Fibroblast of skin of right quadriceps (primary cell): ENCODE measurements around the gene CROCC2.

Experiments used
- DNase-seq: peaks from one replicate; pipeline ENCODE4 v3.0.0-alpha.2; 2013

The CROCC2 gene

DNA sequence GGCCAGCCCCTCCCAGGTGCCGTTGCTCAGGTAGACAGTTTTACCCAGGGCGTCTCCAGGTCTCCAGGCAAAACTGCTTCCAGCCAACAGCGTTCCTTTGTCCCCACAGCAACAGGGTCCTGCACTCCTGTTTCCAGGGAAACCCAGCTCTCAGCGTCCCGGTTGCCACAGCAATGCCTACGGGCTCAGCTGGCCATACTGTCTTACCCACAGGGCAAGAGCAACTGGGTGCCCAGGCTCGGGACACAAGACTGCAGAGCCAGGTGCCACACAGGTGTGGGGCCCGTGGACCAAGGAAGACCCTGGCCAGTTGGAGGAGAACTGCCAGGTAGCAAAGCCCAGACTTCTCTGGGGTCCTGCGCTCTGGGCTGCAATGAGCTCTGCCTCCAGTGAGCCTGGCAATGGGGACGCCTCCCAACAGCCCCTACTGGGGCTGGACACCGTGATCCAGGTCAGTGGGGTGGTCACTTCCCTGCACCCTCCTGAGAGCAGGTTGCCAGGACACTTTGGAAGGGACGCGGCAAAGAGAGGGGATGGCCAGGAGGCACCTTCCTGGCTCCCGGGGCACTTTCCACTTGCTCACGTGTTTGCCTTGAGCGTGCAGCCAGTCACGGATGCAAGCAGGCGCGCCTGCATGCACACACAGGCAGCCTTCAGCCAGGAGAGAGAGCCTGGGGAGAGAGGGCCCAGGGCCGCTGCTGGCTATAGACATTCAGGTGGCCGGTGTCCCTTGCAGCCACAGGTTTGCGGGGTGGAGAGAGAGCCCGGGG is at the start of gene CROCC2:
Gene CROCC2 (plus strand): TSS at position 196 of the 770 bp plus-strand sequence. CDS start 178 bp downstream, at position 374.
- DNase-seq = no peak

DNA sequence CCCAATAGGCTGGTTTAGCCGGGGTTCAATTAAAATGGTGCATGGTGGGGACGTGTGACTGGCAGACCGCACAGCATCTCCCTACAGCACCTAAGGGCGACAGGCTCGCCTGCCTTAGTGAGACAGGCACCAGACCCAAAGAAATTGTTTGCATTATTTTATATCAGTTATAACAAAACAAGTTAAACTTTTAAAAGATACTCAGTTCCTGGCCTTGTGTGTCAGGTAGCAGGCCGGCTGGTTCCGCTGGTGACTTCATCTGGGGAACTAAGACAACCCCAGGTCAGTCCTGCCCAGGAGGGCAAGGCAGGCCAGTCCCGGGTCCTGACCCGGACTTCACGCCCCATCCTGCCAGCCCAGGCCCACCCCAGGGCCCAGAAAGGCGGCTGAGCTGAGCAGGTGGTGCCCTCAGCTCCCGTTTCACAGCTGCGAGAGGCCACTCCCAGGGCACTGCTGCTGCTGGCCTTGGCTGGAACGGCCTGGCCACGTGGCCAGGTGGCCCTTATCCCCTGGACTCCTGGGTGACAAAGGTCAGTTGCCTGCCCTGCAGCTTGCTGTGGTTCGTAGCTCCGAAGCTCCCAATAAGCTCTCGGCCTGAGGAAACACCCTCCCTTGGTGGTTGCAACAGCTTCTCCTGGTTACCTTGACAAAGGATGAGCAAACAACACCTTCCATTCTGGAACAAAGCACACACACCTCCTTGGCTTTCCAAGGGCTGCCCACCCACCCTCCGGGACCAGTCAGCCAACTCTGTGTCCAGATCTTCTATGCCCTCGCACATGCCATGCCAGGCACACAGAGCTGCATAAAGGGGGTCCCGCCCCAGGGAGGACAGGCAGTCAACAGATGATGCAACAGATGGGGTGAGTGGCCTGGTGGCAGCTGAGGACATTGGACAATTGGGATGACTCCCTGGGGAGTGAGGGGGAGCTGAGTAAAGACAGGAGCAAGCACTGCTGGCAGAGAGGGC is 48.8 kb upstream of the CROCC2 start:
- no peak for DNase-seq

DNA sequence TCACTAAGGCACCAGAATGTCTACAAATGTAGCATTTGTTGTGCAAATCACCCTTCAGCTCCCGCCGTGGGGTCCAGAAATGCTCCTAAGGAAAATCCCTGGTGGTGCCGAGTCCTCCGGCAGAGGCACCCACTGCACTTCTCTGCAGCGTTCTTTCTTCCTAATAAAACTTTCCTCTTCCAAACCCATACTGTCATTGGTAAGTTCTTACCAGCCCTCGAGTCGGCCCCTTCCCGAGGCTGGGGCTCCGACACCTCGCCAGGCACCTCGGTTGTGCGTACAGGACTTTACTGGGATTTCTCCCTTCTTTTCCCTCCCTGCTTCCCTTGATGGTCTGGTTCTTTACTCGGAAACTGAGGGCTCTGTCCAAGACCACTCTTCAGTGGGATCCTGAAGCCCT is 47.8 kb upstream of the CROCC2 start:
- no peak for DNase-seq

DNA sequence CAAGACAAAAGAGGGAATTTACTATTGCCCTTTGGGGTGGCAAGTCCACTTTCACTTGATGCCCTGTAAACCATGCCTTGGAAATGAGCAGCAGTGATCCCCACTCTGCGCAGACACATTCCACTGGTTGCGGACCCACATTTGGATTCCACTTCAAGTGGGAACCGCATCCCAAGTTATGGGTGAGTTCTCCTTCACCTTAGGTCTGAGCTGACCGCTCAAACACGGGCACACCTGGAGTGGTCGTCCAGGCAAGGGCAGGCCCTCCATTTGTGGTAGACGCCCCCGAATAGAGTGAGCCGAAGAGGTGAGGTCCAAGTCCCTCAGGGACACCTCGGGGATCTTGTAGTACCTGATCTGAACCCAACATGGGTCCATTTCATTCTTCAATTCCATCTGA is 47.3 kb upstream of the CROCC2 start:
- DNase-seq = no peak

DNA sequence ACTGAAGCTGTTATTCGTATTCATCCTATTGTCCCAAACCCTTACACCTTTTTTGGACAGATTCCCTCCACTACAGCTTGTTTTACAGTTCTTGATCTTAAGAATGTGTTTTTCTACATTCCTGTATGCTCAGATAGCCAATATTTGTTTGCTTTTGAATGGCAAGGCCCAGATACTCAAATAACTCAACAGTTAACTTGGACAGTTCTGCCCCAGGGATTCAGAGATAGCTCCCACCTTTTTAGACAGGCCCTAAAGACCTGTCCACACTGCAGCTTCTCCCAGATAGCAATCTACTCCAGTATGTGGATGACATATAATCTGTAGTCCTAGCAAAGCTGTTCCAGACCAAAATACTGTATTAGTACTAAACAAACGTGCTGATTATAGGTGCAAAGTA is 44.6 kb upstream of the CROCC2 start:
- DNase-seq = no peak

DNA sequence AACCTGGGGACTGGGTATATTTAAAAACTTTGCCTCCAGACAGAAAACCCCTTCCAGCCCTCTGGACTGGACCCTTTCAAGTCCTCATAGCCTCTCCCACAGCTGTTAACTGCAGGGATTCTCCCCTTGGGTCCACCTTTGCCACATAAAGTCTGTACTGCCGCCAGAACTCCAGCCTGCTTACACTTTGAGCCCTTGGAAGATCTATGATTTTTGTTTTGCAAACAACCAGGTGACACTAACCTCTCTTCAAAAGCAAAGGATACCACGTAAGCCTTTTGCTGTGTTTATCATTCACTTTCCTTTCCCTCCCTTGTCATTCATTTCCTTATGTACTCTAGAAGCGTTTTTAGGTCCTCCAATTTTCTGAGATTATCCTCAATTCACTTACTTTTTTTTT is 41.7 kb upstream of the CROCC2 start:
- no peak for DNase-seq

DNA sequence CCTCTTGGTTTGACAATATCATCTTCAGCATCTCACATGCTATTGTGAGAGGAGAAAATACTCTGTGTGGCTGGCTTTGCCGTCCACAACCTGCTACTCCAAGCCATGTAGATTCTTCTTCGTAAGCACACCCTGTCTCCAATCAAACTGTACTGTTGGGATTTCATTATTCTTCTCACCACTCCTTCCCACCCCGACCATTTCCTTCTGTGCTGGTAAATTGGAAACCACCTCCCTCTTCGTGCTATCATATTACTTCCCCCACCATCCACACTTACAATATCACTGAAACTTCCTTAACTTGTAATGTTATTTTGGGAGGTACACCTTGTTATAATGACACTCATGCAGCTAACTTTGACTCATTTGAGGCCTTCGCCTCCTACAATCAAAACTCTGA is 40.7 kb upstream of the CROCC2 start:
- no peak for DNase-seq

DNA sequence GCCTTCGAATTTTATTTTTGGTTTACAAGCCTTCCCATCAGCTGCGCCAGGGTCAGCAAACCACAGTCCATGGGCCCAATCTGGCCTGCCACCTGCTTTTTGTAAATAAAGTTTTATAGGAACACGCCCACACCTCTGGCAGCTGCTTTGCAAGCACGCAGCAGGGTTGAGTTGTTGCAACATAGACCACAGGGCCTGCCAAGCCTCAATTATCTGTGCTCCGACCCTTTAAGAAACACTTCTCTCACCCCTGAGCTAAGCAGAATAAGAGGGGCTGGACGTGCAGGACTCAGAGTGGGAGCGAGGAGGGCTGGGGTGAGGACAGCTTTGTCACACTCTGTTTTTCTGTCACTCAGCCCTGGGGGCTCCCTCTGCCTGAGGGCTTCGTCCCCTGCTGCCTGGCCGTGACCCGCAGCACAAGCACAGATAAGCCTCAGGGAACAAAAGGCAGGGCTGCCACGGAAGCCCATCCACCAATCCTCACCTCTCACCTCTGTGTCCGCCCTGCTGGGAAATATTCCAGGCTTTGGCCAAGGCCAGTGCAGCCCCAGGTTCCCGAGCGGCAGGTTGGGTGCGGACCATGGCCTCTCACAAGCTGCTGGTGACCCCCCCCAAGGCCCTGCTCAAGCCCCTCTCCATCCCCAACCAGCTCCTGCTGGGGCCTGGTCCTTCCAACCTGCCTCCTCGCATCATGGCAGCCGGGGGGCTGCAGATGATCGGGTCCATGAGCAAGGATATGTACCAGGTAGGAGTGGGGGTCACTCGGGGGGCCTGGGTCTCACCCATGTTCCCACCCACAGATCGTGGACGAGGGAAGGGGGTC is 37.6 kb upstream of the CROCC2 start, which contains the start of gene AGXT:
Gene AGXT (plus strand): TSS at position 539 of the 823 bp plus-strand sequence. CDS start 42 bp downstream, at position 581.
- no peak for DNase-seq

DNA sequence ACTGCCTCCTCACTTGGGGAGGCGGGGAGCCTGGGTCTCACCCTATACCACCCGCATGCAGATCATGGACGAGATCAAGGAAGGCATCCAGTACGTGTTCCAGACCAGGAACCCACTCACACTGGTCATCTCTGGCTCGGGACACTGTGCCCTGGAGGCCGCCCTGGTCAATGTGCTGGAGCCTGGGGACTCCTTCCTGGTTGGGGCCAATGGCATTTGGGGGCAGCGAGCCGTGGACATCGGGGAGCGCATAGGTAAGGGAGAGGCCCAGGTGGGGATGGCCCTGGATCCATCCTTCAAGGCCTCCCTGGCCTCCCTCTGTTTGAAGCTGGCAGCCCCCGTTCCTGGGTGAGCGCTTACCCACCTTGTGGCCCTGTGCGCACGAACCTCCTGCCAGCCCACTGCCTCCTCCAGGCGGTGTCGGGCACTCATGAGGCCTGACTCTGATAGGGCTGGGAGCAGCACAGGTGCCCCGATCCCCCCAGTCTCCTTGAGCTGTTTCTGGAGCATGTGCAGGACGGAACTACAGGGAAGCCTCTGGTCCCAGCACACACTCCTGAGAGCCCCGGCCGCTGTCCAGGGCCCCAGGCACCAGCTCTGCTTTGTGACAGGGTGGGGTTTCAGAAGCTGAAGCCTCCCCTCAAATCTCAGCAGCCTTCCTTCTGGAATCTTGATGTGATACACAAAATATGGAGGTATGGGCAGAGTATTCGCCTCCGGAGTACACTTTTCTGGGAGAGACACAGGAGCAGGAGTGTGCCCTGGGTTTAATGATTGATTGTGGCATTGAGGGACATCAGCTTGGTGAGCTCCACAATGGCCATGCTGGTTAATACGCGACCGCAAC is 36.8 kb upstream of the CROCC2 start:
- no peak for DNase-seq

DNA sequence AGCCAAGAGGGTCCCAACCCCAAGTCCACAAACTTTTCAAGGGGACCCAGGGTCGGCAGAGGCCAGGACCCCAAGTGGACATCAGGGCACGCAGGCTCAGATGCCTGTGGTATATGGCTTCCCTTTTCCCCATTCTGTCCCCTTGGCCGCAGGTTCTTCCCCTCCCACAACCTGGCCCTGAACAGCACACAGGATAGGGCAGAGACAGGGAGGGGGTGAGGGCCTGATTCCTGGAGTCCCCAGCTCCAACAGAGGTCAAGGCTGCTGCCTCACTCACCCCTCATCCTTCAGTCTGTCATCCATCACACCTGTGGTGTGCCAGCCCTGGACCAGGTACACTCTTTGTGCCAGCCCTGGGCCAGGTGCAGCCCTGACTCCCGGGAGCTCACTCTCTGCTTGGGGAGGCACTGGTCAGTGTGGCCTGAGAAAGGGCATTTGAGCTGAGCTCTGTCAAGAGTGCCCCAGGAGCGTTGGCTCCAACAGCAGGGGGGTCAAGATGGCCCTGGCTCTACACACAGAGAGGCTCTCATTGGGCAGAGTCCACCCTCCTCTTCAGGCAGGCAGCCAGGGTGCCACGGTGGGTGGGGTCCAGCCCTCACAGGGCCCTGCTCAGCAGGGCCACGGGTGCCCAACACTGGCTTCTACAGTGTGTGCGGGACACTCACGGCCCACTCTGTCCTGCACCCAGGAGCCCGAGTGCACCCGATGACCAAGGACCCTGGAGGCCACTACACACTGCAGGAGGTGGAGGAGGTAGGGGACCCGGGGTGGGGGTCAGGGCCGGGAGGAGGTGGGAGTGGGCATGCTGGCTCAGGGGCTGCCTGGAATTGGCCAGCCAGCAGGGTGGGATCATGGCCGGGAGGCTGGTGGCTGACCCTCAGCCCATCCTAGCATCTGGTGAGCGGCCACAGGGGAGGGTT is 35.9 kb upstream of the CROCC2 start:
- no peak for DNase-seq

DNA sequence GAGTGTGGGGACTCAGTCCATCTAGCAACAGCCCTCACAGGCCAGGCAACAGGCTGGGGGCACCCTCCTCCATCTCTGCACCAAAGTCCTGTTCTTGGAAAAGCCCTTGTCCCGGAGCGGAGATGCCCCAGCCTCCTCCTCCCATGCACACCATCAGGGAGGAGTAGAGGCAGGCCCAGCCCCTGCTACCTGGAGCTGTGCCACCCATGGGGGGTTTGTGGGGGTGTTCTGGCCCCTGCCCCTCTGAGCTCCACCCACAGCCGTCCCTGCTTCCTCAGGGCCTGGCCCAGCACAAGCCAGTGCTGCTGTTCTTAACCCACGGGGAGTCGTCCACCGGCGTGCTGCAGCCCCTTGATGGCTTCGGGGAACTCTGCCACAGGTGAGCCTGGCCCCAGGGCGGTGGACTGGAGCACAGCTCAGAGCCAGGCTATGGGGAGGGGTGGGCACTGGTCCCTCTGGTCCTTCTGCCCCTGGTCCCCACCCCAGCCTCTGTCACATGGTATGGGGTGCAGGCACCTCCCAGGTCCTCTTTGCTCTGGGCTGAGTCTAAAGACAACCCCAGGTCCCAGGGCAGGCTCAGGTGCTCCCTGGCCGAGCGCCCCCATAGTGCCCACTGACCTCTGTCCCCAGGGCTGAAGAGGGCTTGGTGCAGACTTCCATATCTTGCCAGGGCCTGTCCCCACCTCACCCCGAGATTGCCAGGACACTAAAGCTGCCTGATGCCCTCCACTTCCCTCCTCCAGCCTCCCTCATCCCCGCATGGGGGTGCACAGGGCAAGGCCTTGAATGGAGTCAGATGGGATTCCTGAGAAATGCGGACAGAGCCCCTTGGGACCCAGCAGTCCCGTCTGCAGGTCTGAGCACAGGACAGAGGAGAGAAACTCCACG is 34.8 kb upstream of the CROCC2 start:
- no peak for DNase-seq

DNA sequence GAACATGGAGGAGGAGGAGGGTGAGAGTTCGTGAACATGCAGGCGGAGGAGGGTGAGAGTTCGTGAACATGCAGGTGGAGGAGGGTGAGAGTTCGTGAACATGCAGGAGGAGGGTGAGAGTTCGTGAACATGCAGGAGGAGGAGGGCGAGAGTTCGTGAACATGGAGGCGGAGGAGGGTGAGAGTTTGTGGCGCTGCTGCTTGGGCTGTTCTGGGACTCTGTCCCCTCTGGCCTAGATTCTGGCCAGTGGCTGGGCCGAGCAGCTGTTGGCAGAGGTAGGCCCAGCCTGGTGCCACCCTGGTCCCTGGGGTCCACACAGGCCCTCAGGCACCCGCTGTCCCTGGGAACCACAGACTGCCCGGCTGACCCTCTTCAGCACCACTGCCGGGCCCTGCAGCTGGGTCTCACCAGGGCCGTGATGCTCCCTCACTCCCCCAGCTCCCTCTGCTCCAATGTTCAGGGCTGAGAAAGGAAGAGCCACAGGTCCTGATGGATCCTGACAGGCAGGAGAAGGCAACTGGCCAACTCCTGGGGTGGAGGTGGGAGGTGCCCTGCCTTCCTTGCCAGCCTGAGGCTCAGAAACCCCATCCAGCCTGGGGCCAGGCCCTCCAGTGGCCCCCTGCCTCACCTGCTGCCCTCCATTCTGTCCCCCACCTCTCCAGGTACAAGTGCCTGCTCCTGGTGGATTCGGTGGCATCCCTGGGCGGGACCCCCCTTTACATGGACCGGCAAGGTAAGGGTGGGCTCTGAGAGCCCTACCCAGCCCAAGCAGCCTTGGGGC is 33.6 kb upstream of the CROCC2 start:
- DNase-seq = no peak

DNA sequence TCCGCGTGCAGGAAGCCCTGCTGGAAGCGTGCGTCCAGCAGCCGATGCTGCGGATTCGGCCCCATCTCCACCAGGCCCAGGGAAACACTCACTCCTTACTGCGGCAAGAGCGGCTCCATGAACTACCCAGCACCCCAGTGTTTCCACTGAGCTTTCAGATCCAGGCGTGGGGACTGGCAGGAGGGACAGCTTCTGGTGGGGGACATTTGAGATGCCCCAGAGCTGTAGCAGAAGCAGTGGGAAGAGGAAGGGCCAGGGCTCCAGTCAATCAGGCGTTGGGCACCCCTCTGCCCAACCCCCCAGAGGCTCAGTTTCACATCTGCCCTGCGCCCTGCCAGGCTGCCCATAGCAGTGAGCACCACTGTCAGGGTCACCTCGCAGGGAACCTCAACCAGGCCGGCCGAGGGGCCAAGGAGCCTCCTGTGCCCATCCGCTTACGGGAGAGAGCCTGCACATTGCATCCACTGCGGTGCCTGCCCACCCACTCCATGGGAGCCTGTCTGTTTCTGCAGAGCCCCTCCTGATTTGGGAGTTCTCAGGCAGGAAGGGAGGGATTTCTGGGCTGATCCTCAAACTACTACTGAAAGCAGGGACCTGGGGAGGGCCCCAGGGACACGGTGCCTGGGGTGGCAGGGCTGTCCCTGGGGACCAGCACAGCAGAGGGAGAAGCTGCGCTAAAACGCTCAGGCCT is 32.9 kb upstream of the CROCC2 start:
- DNase-seq = no peak

DNA sequence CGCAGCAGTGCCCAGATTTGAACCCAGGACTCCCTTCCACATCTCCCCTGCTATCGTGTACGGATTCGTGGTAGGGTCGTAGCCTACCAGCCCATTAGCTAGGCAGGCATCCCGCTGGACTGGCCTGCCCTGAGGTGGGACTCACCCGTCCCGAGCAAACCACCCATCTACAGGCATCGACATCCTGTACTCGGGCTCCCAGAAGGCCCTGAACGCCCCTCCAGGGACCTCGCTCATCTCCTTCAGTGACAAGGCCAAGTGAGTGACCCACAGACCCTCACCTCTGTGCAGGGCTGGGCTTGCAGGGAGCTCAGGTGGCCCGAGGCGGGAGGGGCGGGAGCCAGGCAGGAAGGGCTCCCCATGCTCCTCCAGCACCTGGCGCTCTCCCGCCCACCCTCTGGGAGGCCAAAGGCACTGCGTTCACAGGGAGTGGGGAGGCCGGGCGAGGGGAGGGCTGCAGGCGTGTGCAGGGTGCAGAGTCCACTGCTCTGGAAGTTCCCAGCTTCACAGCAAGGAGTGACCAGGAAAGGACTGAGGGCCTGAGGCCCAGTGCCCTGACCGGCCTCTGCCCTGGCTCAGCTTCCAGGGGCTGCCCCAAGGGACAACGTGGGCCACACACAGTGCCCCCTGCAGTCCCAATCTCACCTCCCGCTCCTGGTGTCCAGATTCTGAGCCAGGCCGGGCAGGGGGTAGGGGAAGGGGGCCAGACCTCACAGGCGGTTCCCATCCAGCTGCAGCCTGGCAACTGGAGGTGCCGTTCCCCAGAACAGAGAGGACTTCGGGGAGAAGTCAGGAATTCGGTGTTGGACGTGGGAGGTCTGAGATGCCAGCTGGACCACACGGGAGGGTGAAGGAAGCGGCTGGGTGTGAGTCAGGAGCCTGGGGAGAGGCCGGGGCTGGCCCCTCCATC is 32.1 kb upstream of the CROCC2 start:
- no peak for DNase-seq

DNA sequence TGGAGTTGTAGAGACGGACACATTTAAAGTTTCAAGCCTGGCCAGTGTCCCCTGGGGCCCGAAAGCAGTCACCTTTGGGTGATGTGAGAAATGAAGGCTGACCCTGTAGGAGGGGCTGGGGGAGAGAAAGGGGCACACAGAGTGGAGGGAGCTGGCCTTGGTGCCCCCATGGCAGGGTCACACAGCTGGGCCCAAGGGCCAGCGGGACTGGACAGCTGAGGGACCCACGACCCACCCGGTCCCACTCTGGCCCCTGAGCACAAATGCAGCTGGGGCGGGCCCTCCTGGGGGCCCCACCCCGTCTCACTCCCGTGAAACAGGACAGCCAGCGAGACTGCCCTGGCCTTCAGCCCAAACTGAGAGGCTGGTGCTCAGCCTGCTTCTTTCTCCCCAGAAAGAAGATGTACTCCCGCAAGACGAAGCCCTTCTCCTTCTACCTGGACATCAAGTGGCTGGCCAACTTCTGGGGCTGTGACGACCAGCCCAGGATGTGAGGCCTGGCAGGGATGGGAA is 31.4 kb upstream of the CROCC2 start:
- no peak for DNase-seq

DNA sequence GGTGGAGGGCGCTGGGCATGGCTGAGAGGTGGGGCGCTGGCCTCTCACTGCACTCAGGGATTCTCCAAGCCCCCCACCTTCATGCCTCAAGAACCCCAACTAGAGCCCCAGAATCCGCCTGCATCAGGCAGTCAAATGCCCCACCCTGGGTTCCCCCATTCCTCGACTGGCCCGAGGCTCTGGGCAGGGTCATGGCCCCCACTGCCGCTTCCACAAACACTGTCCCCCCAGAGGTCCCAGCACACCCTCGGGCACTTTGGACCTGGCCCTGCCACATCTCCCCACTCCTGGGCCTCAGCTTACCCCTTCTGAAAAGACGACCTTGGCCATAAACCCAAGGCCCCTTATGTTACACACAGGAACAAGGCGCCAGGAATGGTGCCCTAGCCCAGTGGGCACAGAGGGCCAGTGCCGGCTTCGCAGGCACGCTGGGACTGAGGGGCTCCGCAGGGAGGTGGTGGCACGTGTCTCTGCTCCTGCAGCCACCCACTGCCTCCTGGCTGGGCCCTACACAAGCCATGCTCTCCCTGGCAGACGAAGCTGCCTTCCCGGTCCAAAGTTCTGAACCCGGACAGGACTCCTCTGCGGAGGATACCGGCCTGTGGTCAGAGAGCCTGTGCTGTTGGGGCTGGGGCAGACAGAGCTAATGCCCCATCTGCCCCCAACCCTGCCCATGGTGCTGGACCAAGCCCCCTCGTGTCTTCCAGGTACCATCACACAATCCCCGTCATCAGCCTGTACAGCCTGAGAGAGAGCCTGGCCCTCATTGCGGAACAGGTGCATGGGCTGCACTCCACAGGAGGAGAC is 30.7 kb upstream of the CROCC2 start:
- DNase-seq = no peak
